GM10248 (cell line): ENCODE measurements around the gene ZFAND2A.
"Not testable (repeated sequence)": the region's sequence is repeated elsewhere in the genome, so short reads cannot be mapped to it uniquely, and the experiment has no call there.

Experiments used
- CTCF ChIA-PET: fragments of 300-600 bp; sonication (Branson Sonifier 250); formaldehyde crosslinking; extraction: SDS; loops from one replicate; lab custom pipeline; 2021; ENCODE audit warnings: antibody characterized with exemption; lab: Yijun Ruan, JAX
- POLR2A ChIA-PET: fragments of 350-650 bp; sonication (Branson Sonifier 250); formaldehyde crosslinking; extraction: SDS; loops from one replicate; lab custom pipeline; 2020; ENCODE audit warnings: antibody characterized with exemption; lab: Yijun Ruan, JAX
- DNase-seq: peaks from one replicate; pipeline ENCODE4 v3.0.0; 2012; ENCODE audit errors: extremely low spot score
- TF ChIP-seq, protein P1 (sequence below): IDR thresholded peaks from 2 replicates; pipeline ENCODE4 v1.5.1; 2012; ENCODE audit warnings: mild to moderate bottlenecking, low read depth; ENCODE audit errors: extremely low read depth, missing control alignments, control extremely low read depth

Gene ZFAND2A, protein sequence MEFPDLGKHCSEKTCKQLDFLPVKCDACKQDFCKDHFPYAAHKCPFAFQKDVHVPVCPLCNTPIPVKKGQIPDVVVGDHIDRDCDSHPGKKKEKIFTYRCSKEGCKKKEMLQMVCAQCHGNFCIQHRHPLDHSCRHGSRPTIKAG

DNA sequence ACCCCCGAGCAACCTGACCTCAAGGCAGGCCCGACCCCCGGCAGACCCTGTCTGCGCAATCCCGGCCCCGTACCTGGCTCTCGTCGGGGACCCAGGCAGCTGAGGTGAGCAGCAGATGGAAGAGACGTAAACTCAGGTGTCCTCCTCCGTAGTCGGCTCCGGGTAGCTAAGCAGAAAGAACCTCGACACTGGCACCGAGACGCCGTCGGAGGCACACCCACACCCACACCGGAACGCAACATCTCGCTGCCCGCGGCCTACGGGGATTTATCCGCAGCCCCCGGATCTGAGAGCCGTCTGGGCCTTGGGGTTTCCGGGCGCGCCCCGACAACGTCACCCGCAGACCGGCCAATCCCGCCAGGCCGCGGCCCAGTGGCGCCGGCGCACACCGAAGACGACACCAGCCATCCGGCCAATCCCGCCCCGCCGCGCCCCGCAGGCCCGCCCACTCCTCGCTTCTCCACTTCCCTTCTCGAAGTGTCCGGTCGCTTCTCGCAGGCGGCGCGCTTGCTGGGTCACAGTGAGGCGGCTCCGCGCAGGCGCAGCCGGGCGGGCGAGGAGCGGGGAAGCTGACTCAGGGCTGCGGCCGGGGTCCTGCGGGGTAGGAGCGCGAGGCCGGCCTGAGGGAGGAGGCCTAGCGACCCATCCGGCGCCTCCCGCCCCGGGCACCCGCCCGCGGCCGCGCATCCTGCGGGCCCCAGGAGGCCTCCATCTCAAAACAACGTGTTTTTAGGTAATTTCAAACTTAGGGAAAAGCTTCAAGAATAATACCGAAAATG lies at the start of gene ZFAND2A:
TSS of gene ZFAND2A (minus strand) at position 306 of the 779 bp plus-strand sequence. CDS start 1,984 bp downstream, outside the sequence.
- TF ChIP-seq, protein P1, sequence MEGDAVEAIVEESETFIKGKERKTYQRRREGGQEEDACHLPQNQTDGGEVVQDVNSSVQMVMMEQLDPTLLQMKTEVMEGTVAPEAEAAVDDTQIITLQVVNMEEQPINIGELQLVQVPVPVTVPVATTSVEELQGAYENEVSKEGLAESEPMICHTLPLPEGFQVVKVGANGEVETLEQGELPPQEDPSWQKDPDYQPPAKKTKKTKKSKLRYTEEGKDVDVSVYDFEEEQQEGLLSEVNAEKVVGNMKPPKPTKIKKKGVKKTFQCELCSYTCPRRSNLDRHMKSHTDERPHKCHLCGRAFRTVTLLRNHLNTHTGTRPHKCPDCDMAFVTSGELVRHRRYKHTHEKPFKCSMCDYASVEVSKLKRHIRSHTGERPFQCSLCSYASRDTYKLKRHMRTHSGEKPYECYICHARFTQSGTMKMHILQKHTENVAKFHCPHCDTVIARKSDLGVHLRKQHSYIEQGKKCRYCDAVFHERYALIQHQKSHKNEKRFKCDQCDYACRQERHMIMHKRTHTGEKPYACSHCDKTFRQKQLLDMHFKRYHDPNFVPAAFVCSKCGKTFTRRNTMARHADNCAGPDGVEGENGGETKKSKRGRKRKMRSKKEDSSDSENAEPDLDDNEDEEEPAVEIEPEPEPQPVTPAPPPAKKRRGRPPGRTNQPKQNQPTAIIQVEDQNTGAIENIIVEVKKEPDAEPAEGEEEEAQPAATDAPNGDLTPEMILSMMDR = no peak
- DNase-seq = peak; percentile 100
- ChIA-PET POLR2A (interaction anchor here (1.4 kb wide), 1 partner anchor 10 kb away, joined by 4 read pairs; no protein-coding TSS in a partner anchor), CTCF (interaction anchor here (1.1 to 2.3 kb wide), 7 partner anchors 10 to 99 kb away, joined by 3 to 9 read pairs (median 5); no protein-coding TSS in a partner anchor)

DNA sequence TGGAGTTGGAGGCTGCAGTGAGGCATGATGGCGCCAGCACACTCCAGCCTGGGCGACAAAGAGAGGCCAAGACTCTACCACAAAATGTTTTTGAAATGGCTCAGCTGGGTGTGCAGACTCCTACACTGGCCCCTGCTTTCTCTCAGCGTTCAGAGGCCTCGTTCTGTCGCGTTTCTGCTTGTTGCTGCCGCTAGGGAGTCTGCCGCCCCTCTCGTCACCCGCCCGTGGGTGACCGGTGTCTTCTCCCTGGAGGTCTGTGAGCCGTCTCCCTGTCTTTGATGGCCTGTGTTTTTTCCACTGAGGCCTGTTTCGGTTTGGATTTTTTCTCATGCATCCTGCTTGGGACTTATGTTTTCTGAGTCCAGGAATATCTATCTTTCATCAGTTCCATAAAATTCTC lies 49.1 kb upstream of the ZFAND2A start:
- ChIA-PET POLR2A (no interaction called here), CTCF (no interaction called here)
- no peak for DNase-seq
- TF ChIP-seq, protein P1 = no peak

DNA sequence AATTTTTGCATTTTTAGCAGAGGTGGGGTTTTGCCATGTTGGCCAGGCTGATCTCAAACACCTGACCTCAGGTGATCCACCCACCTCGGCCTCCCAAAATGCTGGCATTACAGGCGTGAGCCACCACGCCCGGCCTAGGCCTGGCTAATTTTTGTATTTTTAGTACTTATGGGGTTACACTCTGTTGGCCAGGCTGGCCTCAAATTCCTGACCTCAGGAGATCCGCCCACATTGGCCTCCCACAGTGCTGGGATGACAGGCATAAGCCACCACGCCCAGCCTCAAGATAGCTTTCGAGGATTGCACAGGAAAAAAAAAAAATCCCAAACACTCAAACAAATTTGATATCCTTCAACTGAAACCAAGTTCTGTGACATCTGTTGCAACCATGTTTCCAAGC lies 45.7 kb upstream of the ZFAND2A start:
- DNase-seq, POLR2A ChIA-PET: not testable (repeated sequence)
- CTCF ChIA-PET = interaction anchor here (1.1 kb wide), 1 partner anchor 23 kb away, joined by 4 read pairs; no protein-coding TSS in a partner anchor

DNA sequence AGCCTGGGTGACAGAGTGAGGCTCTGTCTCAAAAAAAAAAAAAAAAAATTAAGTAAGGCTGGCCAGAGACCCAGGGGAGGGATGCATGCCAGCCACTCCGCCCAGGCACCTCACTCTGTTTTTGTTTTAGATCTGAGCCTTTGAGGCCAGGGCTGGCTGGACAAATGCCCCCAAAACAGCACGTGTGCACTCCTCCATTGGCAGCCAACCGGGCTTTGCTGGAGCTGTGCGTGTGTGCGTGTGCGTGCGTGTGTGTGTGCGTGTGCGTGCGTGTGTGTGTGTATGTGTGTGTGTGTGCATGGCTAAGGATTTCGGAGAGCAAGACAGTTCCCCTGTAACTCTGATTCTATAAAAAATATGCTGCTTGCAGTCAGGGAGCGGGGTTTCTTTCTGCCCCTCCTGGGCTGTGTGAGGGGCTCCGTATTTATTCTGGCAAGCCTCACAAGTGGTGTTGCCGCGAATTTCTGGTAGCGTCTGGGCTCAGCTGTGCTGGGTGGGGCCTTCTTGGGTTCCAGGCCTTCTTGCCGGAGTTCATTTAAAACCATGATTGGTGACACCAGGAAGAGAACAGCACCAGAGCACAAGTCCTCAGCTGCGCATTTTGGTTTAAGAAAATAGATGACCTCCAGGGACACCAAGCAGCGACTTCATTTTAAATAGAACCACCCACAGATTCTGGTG lies 44.6 kb upstream of the ZFAND2A start:
- POLR2A ChIA-PET = no interaction called here
- CTCF ChIA-PET = no interaction called here
- TF ChIP-seq, protein P1 = no peak
- no peak for DNase-seq

DNA sequence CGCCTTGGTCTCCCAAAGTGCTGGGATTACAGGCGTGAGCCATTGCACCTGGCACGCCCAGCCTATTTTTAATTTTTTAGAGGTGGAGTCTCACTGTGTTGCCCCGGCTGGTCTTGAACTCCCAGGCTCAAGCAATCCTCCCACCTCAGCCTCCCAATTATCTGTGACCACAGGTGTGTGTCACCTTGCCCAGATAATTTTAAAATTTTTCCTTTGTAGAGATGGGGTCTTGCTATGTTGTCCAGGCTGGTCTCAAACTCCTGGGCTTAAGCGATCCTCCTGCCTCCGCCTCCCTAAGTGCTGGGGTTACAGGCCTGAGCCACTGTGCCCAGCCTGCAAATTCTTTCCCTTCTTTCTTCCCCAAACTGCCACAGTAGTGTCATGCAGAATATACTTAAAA lies 42.9 kb upstream of the ZFAND2A start:
- CTCF ChIA-PET, DNase-seq, POLR2A ChIA-PET: not testable (repeated sequence)

DNA sequence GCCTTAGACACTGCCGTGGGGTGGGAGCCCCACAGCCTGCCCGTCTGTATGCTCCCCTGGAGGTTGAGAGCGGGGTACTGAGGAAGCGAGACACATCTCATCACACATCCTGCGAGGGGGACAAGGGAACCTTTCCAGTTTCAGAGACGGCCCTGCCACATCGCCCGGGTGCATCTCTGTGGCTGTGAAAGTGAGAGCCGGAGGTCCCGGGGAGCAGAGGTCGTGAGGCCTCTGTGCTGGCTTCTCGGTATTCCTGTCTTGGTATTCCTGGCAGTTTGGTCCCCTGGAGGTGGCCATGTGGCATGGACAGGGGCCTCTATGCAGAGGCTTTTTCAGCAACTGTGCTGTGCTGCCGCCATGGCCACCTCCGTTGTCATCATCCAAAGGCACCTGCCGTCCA lies 41.9 kb upstream of the ZFAND2A start:
- CTCF ChIA-PET = interaction anchor here (1.1 kb wide), 1 partner anchor 8 kb away, joined by 3 read pairs; no protein-coding TSS in a partner anchor
- TF ChIP-seq, protein P1 = no peak
- POLR2A ChIA-PET = no interaction called here
- DNase-seq = no peak

DNA sequence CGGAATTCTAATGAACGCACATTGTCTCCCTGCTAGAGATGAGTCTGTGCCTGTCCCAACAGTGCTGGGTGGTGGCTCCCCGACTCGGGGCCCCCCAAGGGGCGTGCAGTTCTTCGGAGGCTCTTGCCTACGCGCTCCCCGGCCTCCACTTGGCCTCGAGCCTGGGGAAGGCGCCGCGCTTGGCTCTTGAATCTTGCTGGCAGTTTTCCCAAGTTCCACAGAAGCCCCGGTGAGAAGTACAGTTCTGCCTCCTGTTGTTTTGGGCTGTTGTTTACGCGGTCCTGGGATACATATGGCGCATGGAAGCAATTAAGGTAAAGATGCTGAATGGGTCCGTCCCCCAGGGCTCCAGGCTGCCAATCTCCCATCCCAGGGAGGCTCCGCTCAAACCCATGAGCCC lies 40.0 kb upstream of the ZFAND2A start:
- ChIA-PET CTCF (no interaction called here), POLR2A (no interaction called here)
- TF ChIP-seq, protein P1 = no peak
- DNase-seq = no peak
